Endometrium (tissue), 2 donors: ENCODE data around the gene CLEC16A.

ENCODE experiments used
- FAIRE-seq: peaks from 2 replicates; lab custom pipeline; 2012; peaks lifted over from hg19 to GRCh38; lab: Jason Lieb, UNC
- donor health status: control.
- donor health status: control.

Gene CLEC16A

GRCh38 chr16:11039726-11040125, 95.4 kb downstream of the CLEC16A start:
- FAIRE-seq, result no peak

GRCh38 chr16:11042191-11042590, 97.8 kb downstream of the CLEC16A start:
- FAIRE-seq, result no peak

GRCh38 chr16:11045441-11045840, 101.1 kb downstream of the CLEC16A start:
- FAIRE-seq, result no peak

- FAIRE-seq, result no peak
Measured at GRCh38 chr16:11045846-11046245, 101.5 kb downstream of the CLEC16A start.

- FAIRE-seq, result no peak
Measured at GRCh38 chr16:11046382-11046931, 102.1 kb downstream of the CLEC16A start.

- peak; percentile 94 for FAIRE-seq
Measured at GRCh38 chr16:11047057-11047456, 102.7 kb downstream of the CLEC16A start.

GRCh38 chr16:11047939-11048800, 103.8 kb downstream of the CLEC16A start:
- no peak for FAIRE-seq

GRCh38 chr16:11049396-11050059, 105.2 kb downstream of the CLEC16A start:
- no peak for FAIRE-seq

GRCh38 chr16:11050536-11050935, 106.2 kb downstream of the CLEC16A start:
- no peak for FAIRE-seq

GRCh38 chr16:11050944-11051343, 106.6 kb downstream of the CLEC16A start:
- no peak for FAIRE-seq

GRCh38 chr16:11051430-11051829, 107.1 kb downstream of the CLEC16A start:
- no peak for FAIRE-seq

GRCh38 chr16:11051879-11052808, 107.8 kb downstream of the CLEC16A start:
- FAIRE-seq, result no peak

- FAIRE-seq, result no peak
Measured at GRCh38 chr16:11053916-11054460, 109.6 kb downstream of the CLEC16A start.

- FAIRE-seq, result no peak
Measured at GRCh38 chr16:11056090-11056992, 112.0 kb downstream of the CLEC16A start.

- no peak for FAIRE-seq
Measured at GRCh38 chr16:11056993-11057649, 112.8 kb downstream of the CLEC16A start.

GRCh38 chr16:11057711-11058345, 113.5 kb downstream of the CLEC16A start:
- FAIRE-seq, result no peak

GRCh38 chr16:11058832-11059231, 114.5 kb downstream of the CLEC16A start:
- no peak for FAIRE-seq

- FAIRE-seq, result no peak
Measured at GRCh38 chr16:11059588-11059987, 115.2 kb downstream of the CLEC16A start.

- no peak for FAIRE-seq
Measured at GRCh38 chr16:11060364-11060763, 116.0 kb downstream of the CLEC16A start.

GRCh38 chr16:11060842-11061241, 116.5 kb downstream of the CLEC16A start:
- no peak for FAIRE-seq
